OCI-LY1 (cell line): ENCODE data around the gene KRTAP10-7.
"Not testable (repeated sequence)": the region's sequence is repeated elsewhere in the genome, so short reads cannot be mapped to it uniquely, and the experiment has no call there.

Source experiments
- CTCF ChIP-seq: fragments of 200-600 bp; sonication (generic), shearing (Covaris generic); IDR thresholded peaks from 2 replicates; pipeline ENCODE4 v1.5.1; 2017; ENCODE audit warnings: mild to moderate bottlenecking, antibody characterized with exemption, low read length, moderate library complexity, mixed read lengths
- EZH2 ChIP-seq: fragments of 200-600 bp; sonication (generic), shearing (Covaris generic); IDR thresholded peaks from 2 replicates; pipeline ENCODE4 v1.8.0; 2017; ENCODE audit warnings: borderline replicate concordance, mixed run types, mild to moderate bottlenecking, antibody characterized with exemption, low read length, moderate library complexity, mixed read lengths

GRCh38 chr21:44558329-44558675 lies 42.1 kb upstream of the KRTAP10-7 start:
- TF ChIP-seq CTCF, EZH2: not testable (repeated sequence)
